Measurements from ENCODE around the gene STXBP5L.
"Not testable (repeated sequence)": the region's sequence is repeated elsewhere in the genome, so short reads cannot be mapped to it uniquely, and the experiment has no call there.

Gene STXBP5L

DNA sequence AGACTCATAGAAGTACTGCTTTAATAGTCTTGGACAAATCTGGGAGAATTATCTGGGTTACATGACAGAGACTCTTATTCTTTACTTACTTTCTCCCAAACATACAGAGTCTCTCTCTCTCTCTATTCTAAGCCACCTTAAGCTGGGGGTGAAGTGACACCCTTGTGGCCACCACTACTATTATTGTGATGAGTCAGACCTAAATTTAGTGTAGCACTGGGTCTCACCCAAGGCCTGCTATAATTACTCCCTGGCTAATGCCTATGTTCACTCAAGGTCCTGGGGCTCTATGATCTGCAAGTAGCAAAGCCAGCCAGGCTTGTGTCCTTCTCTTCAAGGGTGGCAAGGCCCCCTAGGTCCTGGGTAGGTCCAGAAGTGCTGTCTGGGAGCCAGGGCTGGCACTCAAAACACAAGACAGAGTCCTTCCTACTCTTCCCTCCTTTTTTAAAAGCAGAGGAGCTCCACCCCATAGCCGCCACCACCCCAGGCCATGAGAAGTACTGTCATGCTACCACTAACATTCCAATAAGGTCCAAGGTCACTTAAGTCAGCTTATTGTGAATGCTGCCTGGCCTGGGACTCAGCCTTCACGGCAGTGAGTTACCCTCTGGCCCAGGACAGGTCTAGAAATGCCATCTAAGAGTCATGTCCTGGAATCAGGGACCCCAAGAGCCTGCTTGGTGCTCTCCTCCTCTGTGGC, 454.2 kb downstream of the STXBP5L start:
- TF ChIP-seq CTCF (IDR thresholded peaks at IDR 0.05; ENCODE audit: low read length, missing control alignments): no peak
- no peak for DNase-seq (ENCODE audit: low read depth)
- no peak overlapping the region for H3K4me3 ChIP-seq (replicated peaks; ENCODE audit: low read depth, low read length)

GRCh38 chr3:121388308-121388707, 480.3 kb downstream of the STXBP5L start:
- not testable (repeated sequence) for H3K4me3 ChIP-seq (replicated peaks; ENCODE audit: low read depth, low read length); DNase-seq (ENCODE audit: low read depth)

DNA sequence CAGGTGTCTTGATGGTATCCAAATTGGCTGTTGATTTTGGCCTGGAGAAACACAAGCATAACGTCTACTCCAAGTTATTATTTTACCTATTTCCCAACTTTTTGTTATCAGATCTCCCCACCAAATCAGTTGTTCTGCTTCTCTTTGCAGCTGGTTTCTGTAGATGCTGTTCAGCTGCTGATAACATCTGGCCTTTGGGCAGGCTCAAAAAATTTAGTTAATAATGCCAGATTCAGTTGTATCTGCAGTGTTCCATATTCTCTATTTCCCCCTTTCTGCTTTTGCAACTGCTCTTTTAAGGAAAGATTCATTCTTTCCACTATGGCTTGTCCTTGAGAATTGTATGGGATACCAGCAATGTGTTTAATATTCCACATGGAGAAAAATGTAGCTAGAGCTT, 488.0 kb downstream of the STXBP5L start:
- not testable (repeated sequence) for H3K4me3 ChIP-seq (replicated peaks; ENCODE audit: low read depth, low read length); DNase-seq (ENCODE audit: low read depth)

DNA sequence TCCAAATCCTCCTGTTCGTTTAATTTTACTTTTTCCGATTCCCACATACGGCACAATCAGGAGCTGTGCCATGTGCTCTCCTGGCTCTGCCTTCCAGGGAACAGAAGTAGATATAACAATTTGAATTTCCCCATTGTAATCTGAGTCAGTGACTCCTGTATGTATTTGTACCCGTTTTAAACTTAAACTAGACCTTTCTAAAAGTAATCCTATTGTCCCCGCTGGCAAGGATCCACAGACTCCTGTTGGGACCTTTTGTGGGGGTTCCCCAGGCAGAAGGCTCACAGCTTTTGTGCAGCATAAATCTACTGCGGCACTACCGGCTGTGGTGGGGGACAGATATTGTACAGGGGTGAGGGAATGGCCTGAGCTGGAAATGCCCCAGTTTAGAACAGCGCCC, 490.0 kb downstream of the STXBP5L start:
- DNase-seq (ENCODE audit: low read depth): peak; percentile 6
- not testable (repeated sequence) for H3K4me3 ChIP-seq (replicated peaks; ENCODE audit: low read depth, low read length)

GRCh38 chr3:121399820-121400219, 491.8 kb downstream of the STXBP5L start:
- TF ChIP-seq CTCF (IDR thresholded peaks at IDR 0.05; ENCODE audit: low read length, missing control alignments): no peak
- no peak overlapping the region for H3K4me3 ChIP-seq (replicated peaks; ENCODE audit: low read depth, low read length)
- DNase-seq (ENCODE audit: low read depth): no peak

DNA sequence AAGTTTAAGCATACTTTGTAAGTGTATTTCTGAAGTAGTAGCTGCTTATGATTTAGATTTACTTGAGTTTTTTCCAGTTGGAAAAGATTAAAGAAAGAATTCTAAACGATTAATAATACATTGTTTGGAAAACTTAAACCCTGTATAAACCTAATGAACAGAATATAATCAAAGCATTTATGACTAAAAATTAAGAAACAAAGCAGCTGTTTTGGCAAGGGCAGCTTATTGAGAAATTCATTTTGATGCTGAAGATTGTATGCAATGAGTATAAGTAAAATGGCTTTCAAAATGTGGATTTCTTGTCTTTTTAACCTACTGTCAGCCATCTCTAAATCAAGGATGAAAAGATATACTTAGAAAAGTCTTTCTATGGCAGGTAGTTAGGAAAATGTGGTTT, 497.6 kb downstream of the STXBP5L start:
- DNase-seq (ENCODE audit: low read depth): no peak
- TF ChIP-seq CTCF (IDR thresholded peaks at IDR 0.05; ENCODE audit: low read length, missing control alignments): no peak
- no peak overlapping the region for H3K4me3 ChIP-seq (replicated peaks; ENCODE audit: low read depth, low read length)

- DNase-seq (ENCODE audit: low read depth): no peak
- no peak overlapping the region for H3K4me3 ChIP-seq (replicated peaks; ENCODE audit: low read depth, low read length)
- TF ChIP-seq CTCF (IDR thresholded peaks at IDR 0.05; ENCODE audit: low read length, missing control alignments): no peak
Measured at GRCh38 chr3:121411523-121411922, 503.5 kb downstream of the STXBP5L start.

DNA sequence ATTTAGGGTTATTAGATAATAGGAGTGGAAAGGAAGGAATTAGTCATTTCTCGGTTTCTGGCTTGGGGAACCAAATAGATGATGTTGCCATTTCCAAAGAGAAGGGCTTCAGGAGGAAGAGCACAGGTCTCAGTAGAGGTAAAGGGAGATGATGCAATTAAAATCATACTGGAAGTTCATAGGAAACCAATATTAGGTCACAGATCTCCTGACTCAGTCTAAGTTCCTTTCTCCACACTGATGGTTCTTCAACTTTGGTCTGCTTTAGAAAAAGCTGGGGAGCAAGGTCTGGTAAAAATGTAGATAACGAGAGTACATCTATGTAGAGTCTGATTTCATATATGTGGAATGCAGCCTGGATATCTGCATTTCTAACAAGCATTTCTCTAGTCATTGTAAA, 506.9 kb downstream of the STXBP5L start:
- no peak overlapping the region for H3K4me3 ChIP-seq (replicated peaks; ENCODE audit: low read depth, low read length)
- no peak for DNase-seq (ENCODE audit: low read depth)
- TF ChIP-seq CTCF (IDR thresholded peaks at IDR 0.05; ENCODE audit: low read length, missing control alignments): no peak

DNA sequence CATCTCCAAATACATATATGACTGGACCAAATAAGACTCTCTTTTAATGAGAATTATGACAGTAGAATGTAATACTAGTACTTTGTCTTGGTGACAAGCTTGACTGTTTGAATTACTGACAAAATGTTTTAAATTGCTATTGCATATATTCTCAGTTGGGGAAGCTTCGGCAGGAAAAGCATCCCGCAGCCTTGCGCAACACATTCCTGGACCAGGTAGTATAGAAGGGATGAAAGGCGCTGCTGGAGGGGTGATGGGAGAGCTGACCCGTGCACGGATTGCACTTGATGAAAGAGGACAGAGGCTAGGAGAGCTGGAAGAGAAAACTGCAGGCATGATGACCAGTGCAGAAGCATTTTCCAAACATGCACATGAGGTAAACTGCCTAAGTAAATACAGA, 510.2 kb downstream of the STXBP5L start:
- no peak for TF ChIP-seq CTCF (IDR thresholded peaks at IDR 0.05; ENCODE audit: low read length, missing control alignments)
- DNase-seq (ENCODE audit: low read depth): no peak
- no peak overlapping the region for H3K4me3 ChIP-seq (replicated peaks; ENCODE audit: low read depth, low read length)
